GM12875 (cell line): ENCODE data around the gene GAPDH.
"Not testable (repeated sequence)": the region's sequence is repeated elsewhere in the genome, so short reads cannot be mapped to it uniquely, and the experiment has no call there.

Experiments
- H3K4me3 ChIP-seq: one replicate; pipeline ENCODE4 v1.5.1; 2011; ENCODE audit warnings: low read depth, low read length, control low read depth
- TF ChIP-seq, protein P1 (sequence below): IDR thresholded peaks from 2 replicates; pipeline ENCODE4 v1.5.1; 2011; ENCODE audit warnings: low read depth, mild to moderate bottlenecking, control low read depth, inconsistent platforms, low read length, moderate library complexity, borderline replicate concordance; ENCODE audit not compliant: insufficient read depth

Gene GAPDH

DNA sequence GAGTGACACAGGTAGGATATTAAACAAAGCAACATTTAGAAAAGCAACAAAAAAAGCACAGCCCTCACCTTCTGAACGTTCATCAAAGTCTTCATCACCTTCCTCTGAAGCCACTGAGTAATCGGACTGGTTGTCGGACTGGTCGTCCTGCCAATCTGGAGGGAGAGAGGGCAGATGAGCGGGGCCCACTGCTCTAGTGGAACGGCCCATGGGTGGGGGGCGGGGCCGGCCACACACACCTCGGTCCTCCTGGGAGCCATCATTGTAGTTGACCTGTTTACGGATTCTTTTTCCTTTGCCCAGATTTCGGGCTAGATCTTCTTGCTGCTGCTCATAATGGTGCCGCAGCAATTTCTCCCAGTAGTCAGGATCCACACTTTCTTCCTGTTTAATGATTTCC lies 48.6 kb downstream of the GAPDH start:
- TF ChIP-seq, protein P1, sequence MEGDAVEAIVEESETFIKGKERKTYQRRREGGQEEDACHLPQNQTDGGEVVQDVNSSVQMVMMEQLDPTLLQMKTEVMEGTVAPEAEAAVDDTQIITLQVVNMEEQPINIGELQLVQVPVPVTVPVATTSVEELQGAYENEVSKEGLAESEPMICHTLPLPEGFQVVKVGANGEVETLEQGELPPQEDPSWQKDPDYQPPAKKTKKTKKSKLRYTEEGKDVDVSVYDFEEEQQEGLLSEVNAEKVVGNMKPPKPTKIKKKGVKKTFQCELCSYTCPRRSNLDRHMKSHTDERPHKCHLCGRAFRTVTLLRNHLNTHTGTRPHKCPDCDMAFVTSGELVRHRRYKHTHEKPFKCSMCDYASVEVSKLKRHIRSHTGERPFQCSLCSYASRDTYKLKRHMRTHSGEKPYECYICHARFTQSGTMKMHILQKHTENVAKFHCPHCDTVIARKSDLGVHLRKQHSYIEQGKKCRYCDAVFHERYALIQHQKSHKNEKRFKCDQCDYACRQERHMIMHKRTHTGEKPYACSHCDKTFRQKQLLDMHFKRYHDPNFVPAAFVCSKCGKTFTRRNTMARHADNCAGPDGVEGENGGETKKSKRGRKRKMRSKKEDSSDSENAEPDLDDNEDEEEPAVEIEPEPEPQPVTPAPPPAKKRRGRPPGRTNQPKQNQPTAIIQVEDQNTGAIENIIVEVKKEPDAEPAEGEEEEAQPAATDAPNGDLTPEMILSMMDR, result no peak
- no peak overlapping the region for H3K4me3 ChIP-seq

GRCh38 chr12:6584293-6584692 lies 50.0 kb downstream of the GAPDH start:
- TF ChIP-seq, protein P1, result no peak
- H3K4me3 ChIP-seq, result no peak overlapping the region

GRCh38 chr12:6586569-6586968 lies 52.3 kb downstream of the GAPDH start:
- H3K4me3 ChIP-seq, result not testable (repeated sequence)
